HCT116 (cell line): ENCODE data around the gene SF3A2.

Experiments
- EZH2 ChIP-seq: fragments of 200-600 bp; sonication (generic); IDR thresholded peaks from 2 replicates; pipeline ENCODE4 v1.6.1; 2017; ENCODE audit warnings: antibody characterized with exemption, mixed run types
- EZH2phosphoT487 ChIP-seq: fragments of 200-600 bp; IDR thresholded peaks from 2 replicates; pipeline ENCODE4 v1.6.1; 2018; ENCODE audit warnings: antibody characterized with exemption, borderline replicate concordance
- POLR2A ChIP-seq: IDR thresholded peaks from 2 replicates; pipeline ENCODE4 v1.7.0; 2011; ENCODE audit warnings: borderline replicate concordance; ENCODE audit not compliant: insufficient read depth, insufficient read length; ENCODE audit errors: extremely low read depth
- POLR2AphosphoS5 ChIP-seq: IDR thresholded peaks from 2 replicates; pipeline ENCODE4 v1.6.1; 2011; ENCODE audit warnings: mild to moderate bottlenecking, low read depth, low read length, moderate library complexity
- TCF7L2 ChIP-seq: IDR thresholded peaks from 2 replicates; pipeline ENCODE4 v1.7.0; 2011; ENCODE audit warnings: borderline replicate concordance, inconsistent platforms; ENCODE audit not compliant: insufficient read depth, insufficient read length; ENCODE audit errors: extremely low read depth
- YY1 ChIP-seq: IDR thresholded peaks from 2 replicates; pipeline ENCODE4 v1.6.1; 2011; ENCODE audit warnings: low read length, low read depth, moderate library complexity, mild to moderate bottlenecking; ENCODE audit not compliant: insufficient replicate concordance; ENCODE audit errors: extremely low read depth
- TF ChIP-seq, protein P1 (sequence below), 3 experiments: fragments of 200-600 bp in 1 of 3; sonication (generic) in 1 of 3; IDR thresholded peaks in 2 of 3; conservative IDR thresholded peaks in 1 of 3; 2 replicates each; pipeline ENCODE4 v1.5.1; 2012 to 2017; ENCODE audit warnings: low read depth in 2 of 3, low read length in 2 of 3, antibody characterized with exemption in 1 of 3, borderline replicate concordance in 1 of 3, control low read depth in 1 of 3, mild to moderate bottlenecking in 1 of 3, mixed read lengths in 1 of 3, mixed run types in 1 of 3, moderate library complexity in 1 of 3; ENCODE audit not compliant: insufficient read depth in 1 of 3
- TF ChIP-seq, protein P2 (sequence below): IDR thresholded peaks from 2 replicates; pipeline ENCODE4 v1.6.1; 2012
- TF ChIP-seq, protein P3 (sequence below): IDR thresholded peaks from 2 replicates; pipeline ENCODE4 v1.6.1; 2011; ENCODE audit warnings: mild to moderate bottlenecking, low read length, moderate library complexity; ENCODE audit not compliant: insufficient replicate concordance; ENCODE audit errors: extremely low read depth

DNA sequence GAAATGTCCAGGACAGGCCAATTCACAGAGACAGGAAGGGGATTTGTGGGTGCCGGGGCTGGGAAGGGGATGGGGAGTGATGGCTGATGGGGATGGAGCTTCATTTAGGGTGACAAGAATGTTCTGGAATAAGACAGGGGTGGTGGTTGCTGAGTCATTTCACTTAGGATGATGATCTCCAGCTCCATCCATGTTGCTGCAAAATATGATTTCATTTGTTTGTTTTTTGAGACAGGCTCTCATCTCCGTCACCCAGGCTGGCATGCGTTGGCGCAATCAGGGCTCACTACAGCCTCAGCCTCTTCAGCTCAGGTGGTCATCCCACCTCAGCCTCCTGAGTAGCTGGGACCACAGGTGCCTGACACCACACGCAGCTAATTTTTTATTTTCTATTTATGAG, 22.7 kb downstream of the SF3A2 start:
- TF ChIP-seq, protein P1, sequence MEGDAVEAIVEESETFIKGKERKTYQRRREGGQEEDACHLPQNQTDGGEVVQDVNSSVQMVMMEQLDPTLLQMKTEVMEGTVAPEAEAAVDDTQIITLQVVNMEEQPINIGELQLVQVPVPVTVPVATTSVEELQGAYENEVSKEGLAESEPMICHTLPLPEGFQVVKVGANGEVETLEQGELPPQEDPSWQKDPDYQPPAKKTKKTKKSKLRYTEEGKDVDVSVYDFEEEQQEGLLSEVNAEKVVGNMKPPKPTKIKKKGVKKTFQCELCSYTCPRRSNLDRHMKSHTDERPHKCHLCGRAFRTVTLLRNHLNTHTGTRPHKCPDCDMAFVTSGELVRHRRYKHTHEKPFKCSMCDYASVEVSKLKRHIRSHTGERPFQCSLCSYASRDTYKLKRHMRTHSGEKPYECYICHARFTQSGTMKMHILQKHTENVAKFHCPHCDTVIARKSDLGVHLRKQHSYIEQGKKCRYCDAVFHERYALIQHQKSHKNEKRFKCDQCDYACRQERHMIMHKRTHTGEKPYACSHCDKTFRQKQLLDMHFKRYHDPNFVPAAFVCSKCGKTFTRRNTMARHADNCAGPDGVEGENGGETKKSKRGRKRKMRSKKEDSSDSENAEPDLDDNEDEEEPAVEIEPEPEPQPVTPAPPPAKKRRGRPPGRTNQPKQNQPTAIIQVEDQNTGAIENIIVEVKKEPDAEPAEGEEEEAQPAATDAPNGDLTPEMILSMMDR (IDR thresholded peaks at IDR 0.05 in 2 of 3, conservative IDR thresholded peaks at IDR 0.05 in 1 of 3; ENCODE audit: borderline replicate concordance in 1 of 3, insufficient read depth in 1 of 3, low read depth in 2 of 3, low read length in 2 of 3): no peak
- TF ChIP-seq EZH2 (no peak), POLR2A (no peak), YY1 (no peak), EZH2phosphoT487 (no peak), POLR2AphosphoS5 (no peak), TCF7L2 (no peak)
- TF ChIP-seq, protein P2, sequence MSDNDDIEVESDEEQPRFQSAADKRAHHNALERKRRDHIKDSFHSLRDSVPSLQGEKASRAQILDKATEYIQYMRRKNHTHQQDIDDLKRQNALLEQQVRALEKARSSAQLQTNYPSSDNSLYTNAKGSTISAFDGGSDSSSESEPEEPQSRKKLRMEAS: no peak
- TF ChIP-seq, protein P3, sequence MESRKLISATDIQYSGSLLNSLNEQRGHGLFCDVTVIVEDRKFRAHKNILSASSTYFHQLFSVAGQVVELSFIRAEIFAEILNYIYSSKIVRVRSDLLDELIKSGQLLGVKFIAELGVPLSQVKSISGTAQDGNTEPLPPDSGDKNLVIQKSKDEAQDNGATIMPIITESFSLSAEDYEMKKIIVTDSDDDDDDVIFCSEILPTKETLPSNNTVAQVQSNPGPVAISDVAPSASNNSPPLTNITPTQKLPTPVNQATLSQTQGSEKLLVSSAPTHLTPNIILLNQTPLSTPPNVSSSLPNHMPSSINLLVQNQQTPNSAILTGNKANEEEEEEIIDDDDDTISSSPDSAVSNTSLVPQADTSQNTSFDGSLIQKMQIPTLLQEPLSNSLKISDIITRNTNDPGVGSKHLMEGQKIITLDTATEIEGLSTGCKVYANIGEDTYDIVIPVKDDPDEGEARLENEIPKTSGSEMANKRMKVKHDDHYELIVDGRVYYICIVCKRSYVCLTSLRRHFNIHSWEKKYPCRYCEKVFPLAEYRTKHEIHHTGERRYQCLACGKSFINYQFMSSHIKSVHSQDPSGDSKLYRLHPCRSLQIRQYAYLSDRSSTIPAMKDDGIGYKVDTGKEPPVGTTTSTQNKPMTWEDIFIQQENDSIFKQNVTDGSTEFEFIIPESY: no peak
